Fibroblast of mammary gland (primary cell): ENCODE data around the gene RAC2.

Experiments used
- DNase-seq: peaks from one replicate; pipeline ENCODE4 v3.0.0-alpha.2; 2010; ENCODE audit warnings: low read depth
- H3K4me3 ChIP-seq: 2 replicates; pipeline ENCODE4 v1.5.1; 2011; ENCODE audit warnings: low read depth, mild to moderate bottlenecking, low read length, moderate library complexity; ENCODE audit not compliant: control insufficient read depth
- CTCF ChIP-seq: conservative IDR thresholded peaks from 2 replicates; pipeline ENCODE4 v1.5.1; 2011; ENCODE audit warnings: low read depth, low read length, inconsistent platforms; ENCODE audit not compliant: control insufficient read depth, insufficient read depth

Gene RAC2

GRCh38 chr22:37249986-37250385 is 5.9 kb upstream of the RAC2 start:
- DNase-seq = no peak
- no peak overlapping the region for H3K4me3 ChIP-seq
- no peak for TF ChIP-seq CTCF

- no peak for TF ChIP-seq CTCF
- DNase-seq = no peak
These were observed 4.2 kb upstream of the RAC2 start for GRCh38 chr22:37248251-37248650.

GRCh38 chr22:37245740-37246139 is 1.7 kb upstream of the RAC2 start:
- TF ChIP-seq CTCF = no peak
- DNase-seq = no peak
- no peak overlapping the region for H3K4me3 ChIP-seq

More at GRCh38 chr22:37248251-37248650, 4.2 kb upstream of the RAC2 start:
- no peak overlapping the region for H3K4me3 ChIP-seq

- TF ChIP-seq CTCF = no peak
- no peak overlapping the region for H3K4me3 ChIP-seq
- no peak for DNase-seq
These were observed 1.1 kb upstream of the RAC2 start for GRCh38 chr22:37244922-37245722.

- no peak for TF ChIP-seq CTCF
- DNase-seq = no peak
- H3K4me3 ChIP-seq = peak overlapping the region; percentile 55
These were observed 511 bp downstream of the RAC2 start for GRCh38 chr22:37243402-37244113.

GRCh38 chr22:37242395-37242918 is 1.6 kb downstream of the RAC2 start:
- no peak for DNase-seq
- TF ChIP-seq CTCF = no peak
- no peak overlapping the region for H3K4me3 ChIP-seq
